ENCODE results near the gene FOXO3. TPM values are rescaled to one million over a fixed set of nuclear protein-coding genes. Genes with fewer than 3 reads are reported as not detected.

Gene FOXO3
- total and polyA plus RNA-seq, 2 of the 8 experiments (the other 6 are each of a cell fraction or from before 2014, with no cell fraction given), result 13.1 to 19.3 TPM

DNA sequence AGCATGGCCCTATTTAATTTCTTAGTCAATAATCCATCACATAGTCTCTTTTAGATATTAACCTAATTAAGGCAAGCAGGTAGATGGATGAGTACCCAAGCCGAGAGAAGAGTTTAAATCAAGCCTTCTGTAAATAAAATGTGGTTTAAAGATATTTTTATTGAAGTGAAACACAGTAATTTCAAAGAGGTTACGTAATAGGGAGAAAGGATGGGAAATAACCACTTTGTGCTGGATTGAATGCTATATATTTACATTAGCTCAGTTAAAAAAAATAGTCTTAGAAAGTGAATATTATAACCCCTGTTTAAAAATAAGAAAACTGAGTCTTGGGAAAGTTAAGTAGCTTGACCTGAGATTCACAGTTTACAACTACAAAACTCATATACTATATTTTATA lies 37.0 kb upstream of the FOXO3 start:
- H2AK5ac ChIP-seq (ENCODE audit: low read depth, low read length), result no peak overlapping the region
- WGBS, 2 experiments (ENCODE audit: extremely low coverage in 1 of 2, insufficient coverage in 1 of 2, insufficient read length in 1 of 2, insufficient replicate concordance in 2 of 2, low coverage in 1 of 2, low lambda C conversion rate in 2 of 2, missing lambda C conversion rate in 1 of 2), result 86 to 100% methylated on average over 1 to 2 of the region's 2 CpGs
- H3K79me2 ChIP-seq (ENCODE audit: control insufficient read depth in 1 of 2, insufficient read depth in 2 of 2, low read length in 2 of 2), result no peaks in the 10 kb centered on the region
- no peaks in the 10 kb centered on the region for H3K23me2 ChIP-seq (ENCODE audit: low read depth, low read length)
- H3K4me2 ChIP-seq (ENCODE audit: insufficient read depth in 1 of 2, low read depth in 2 of 2, low read length in 2 of 2), result no peak overlapping the region
- no peak overlapping the region for H2BK12ac ChIP-seq (ENCODE audit: low read depth, low read length)
- ChIA-PET CTCF (ENCODE audit: partially characterized antibody) (interaction anchor here (0.9 to 2.9 kb wide), 12 partner anchors 14 to 547 kb away, joined by 3 to 13 read pairs (median 4); no protein-coding TSS in a partner anchor), POLR2A (ENCODE audit: partially characterized antibody) (no interaction called here)
- no peak overlapping the region for H3K56ac ChIP-seq (replicated peaks; ENCODE audit: insufficient read length, low read depth, low read length)
- no peak overlapping the region for H2BK15ac ChIP-seq (ENCODE audit: low read length)
- H2AFZ ChIP-seq (ENCODE audit: low read length), result no peak overlapping the region
- no peak for FAIRE-seq
- H3K4me1 ChIP-seq (replicated peaks in 1 of 4; ENCODE audit: control insufficient read depth in 3 of 4, insufficient read depth in 4 of 4, low read length in 3 of 4), result 0 out of 7 replicates have a peak, but pooled peaks cover 0 to 2% (median 0%) of the 10 kb centered on the region in 4 experiments
- H3K4ac ChIP-seq (replicated peaks; ENCODE audit: insufficient read length, low read depth, low read length), result no peak overlapping the region
- H3K4me3 ChIP-seq (ENCODE audit: extremely low read depth in 1 of 4, insufficient read depth in 2 of 4, low read depth in 3 of 4, low read length in 4 of 4), result no peak overlapping the region
- H4K8ac ChIP-seq (ENCODE audit: extremely low read depth, insufficient read depth, low read length), result no peak overlapping the region
- H3K79me1 ChIP-seq (ENCODE audit: low read depth, low read length), result no peaks in the 10 kb centered on the region
- no peak overlapping the region for H3K9ac ChIP-seq (replicated peaks in 1 of 4; ENCODE audit: extremely low read depth in 1 of 4, low read depth in 3 of 4, low read length in 3 of 4)
- H2BK20ac ChIP-seq (ENCODE audit: low read length), result no peak overlapping the region
- H3K36me3 ChIP-seq (ENCODE audit: control insufficient read depth in 2 of 4, insufficient read depth in 4 of 4, low read length in 3 of 4), result no peaks in the 10 kb centered on the region
- no peaks in the 10 kb centered on the region for H3K27me3 ChIP-seq (replicated peaks in 1 of 4; ENCODE audit: control insufficient read depth in 3 of 4, extremely low read depth in 1 of 4, insufficient read depth in 3 of 4, low read length in 3 of 4)
- H4K5ac ChIP-seq (ENCODE audit: insufficient read length, low read depth, low read length), result no peak overlapping the region
- no peak overlapping the region for H2BK5ac ChIP-seq (ENCODE audit: low read depth, low read length)
- no peak overlapping the region for H4K91ac ChIP-seq (replicated peaks; ENCODE audit: insufficient read length, low read length)
- H3K14ac ChIP-seq (ENCODE audit: insufficient read length), result no peak overlapping the region
- H3K9me3 ChIP-seq (ENCODE audit: insufficient read depth in 2 of 2, low read depth in 1 of 2, low read length in 1 of 2), result no peaks in the 10 kb centered on the region
- no peak for DNase-seq (ENCODE audit: low read depth in 1 of 2, low spot score in 2 of 2)
- no peak overlapping the region for H3K23ac ChIP-seq (ENCODE audit: insufficient read length)
- no peak overlapping the region for H3K18ac ChIP-seq (ENCODE audit: extremely low read depth, low read length)
- no peak overlapping the region for H3K27ac ChIP-seq (ENCODE audit: low read depth, low read length)
- H2BK120ac ChIP-seq (replicated peaks; ENCODE audit: low read depth, low read length), result no peak overlapping the region
- no peaks in the 10 kb centered on the region for H4K20me1 ChIP-seq (replicated peaks in 1 of 2; ENCODE audit: control insufficient read depth in 1 of 2, insufficient read depth in 2 of 2, low read length in 2 of 2)
- TF ChIP-seq RXRA (IDR thresholded peaks at IDR 0.05; ENCODE audit: insufficient read depth, low read depth, low read length) (no peak), YY1 (IDR thresholded peaks at IDR 0.05; ENCODE audit: low read depth, low read length) (no peak), HDAC6 (IDR thresholded peaks at IDR 0.05; ENCODE audit: low read depth, low read length) (no peak), E2F6 (IDR thresholded peaks at IDR 0.05) (no peak), KDM1A (IDR thresholded peaks at IDR 0.05; ENCODE audit: borderline replicate concordance, low read length) (no peak), TCF12 (IDR thresholded peaks at IDR 0.05; ENCODE audit: low read depth, low read length) (no peak), TEAD4 (IDR thresholded peaks at IDR 0.05; ENCODE audit: low read depth, low read length) (no peak), GABPA (IDR thresholded peaks at IDR 0.05; ENCODE audit: borderline replicate concordance, insufficient read depth, low read length) (no peak), SIN3A (conservative IDR thresholded peaks at IDR 0.05 in 1 of 2, IDR thresholded peaks at IDR 0.05 in 1 of 2; ENCODE audit: low read depth in 1 of 2, low read length in 2 of 2) (no peak)
